Measurements from ENCODE around the gene CAPN13.
A peak's percentile ranks its signal among the peaks of the same experiment; 100 is the strongest.

The CAPN13 gene

DNA sequence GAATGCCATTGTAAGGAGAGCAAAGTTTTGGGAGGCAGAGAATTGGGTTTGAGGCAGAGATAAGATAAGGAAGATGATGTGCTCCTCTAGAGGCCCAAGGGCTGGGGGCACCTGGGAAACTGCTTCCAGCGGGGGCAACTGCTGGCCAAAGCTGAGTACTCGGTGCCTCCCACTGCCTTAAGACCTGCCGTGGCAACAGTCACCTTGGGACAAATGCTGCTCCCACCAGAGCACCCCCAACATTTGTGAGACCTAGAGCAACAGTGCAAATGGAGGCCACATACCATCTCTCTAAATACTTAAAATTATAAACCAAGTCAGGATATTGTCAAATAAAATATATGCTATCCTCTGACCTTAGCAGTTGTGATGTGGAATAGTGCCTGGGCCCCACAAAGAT lies 127.1 kb downstream of the CAPN13 start:
- no peak for DNase-seq

GRCh38 chr2:30679426-30680088 lies 127.7 kb downstream of the CAPN13 start:
- peak; percentile 58 for DNase-seq

DNA sequence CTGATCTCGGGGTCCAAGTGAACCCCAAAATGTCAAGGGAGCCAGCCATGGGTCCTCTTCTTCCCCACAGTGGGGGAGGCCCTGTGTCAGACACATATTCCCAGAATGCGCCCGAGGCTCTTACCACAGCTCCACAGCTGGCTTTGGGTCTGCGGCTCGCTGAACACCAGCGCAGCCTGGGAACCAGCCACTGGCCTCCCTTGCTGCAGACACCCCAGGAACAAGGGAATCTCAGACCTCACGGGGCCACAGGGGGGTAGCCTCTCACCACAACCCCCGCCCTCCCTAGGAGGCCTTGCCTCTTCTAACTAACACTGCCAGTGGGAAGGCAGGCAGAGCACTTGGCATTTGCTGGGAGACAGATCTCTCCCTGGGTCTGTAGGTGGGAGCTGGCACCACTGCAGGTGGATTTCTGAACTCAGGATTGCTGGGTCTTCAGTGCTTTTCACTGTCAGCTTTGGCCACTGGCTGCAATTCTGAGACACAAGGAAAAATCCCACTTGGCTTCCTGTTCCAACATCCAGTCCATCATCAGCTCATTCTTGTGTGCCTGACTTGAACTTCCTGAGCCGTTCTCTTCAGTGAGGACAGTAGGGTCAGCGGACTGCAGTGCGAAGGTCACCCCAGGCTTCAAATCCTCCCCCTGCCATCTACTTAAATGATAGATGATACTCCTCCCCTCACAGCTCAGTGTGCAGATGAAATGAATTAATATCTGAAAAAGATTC lies 128.7 kb downstream of the CAPN13 start:
- no peak for DNase-seq

GRCh38 chr2:30677861-30678385 lies 129.3 kb downstream of the CAPN13 start:
- no peak for DNase-seq

DNA sequence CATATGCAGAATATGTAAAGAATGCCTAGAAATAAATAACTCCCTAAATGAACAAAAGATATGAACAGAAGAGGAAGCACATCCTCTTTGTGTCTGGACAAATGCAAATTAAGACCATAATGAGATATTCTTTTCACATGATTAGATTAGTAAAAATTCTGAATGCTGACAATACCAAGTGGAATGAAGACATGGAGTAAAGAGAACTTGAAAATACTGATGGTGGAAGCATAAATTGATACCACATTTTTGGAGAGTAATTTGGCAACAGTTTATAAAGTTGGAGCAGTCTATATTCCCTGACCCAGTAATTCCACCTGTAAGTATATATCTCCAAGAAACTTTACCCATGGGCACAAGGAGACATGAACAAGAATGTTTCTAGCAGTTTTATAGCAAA lies 130.0 kb downstream of the CAPN13 start:
- peak; percentile 37 for DNase-seq

GRCh38 chr2:30675758-30676157 lies 131.5 kb downstream of the CAPN13 start:
- DNase-seq = no peak

- no peak for DNase-seq
These were observed 134.1 kb downstream of the CAPN13 start for GRCh38 chr2:30673127-30673526.

Measured in fibroblast of skin of abdomen (primary cell).